GM18511 (cell line): Measurements from ENCODE around the gene SPANXD.
"Not testable (repeated sequence)": the region's sequence is repeated elsewhere in the genome, so short reads cannot be mapped to it uniquely, and the experiment has no call there.

ENCODE experiments used
- ATAC-seq: cut with Tn5 transposase; IDR thresholded peaks from one replicate; pipeline ENCODE4 v1.9.1; 2021; ENCODE audit warnings: mild to moderate bottlenecking, moderate library complexity; ENCODE audit not compliant: unreplicated experiment

The SPANXD gene, protein sequence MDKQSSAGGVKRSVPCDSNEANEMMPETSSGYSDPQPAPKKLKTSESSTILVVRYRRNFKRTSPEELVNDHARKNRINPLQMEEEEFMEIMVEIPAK

DNA sequence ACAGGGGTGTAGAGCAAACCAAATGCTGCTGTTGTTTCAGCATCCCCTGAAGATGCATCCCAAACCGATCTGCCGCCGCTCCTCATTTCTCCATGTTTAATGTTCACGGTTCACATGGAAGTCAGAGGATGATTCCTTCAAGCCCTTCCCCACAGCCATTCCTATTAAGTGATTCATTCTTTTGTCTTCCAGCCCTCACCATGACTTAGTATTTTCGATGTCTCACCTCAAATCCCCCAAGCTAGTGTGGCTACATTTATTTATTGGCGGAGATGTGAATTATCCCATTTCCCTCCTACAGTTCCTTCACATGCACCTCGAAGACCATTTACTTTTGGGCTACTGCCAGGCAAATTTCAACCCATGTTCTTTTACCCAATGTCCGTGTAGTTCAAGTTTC is at the start of gene SPANXD:
SPANXD (minus strand) TSS at position 101 of the 400 bp plus-strand sequence. CDS start 334 bp downstream, outside the sequence.
- not testable (repeated sequence) for ATAC-seq

GRCh38 chrX:141742666-141743065 is 44.1 kb upstream of the SPANXD start:
- no peak for ATAC-seq

DNA sequence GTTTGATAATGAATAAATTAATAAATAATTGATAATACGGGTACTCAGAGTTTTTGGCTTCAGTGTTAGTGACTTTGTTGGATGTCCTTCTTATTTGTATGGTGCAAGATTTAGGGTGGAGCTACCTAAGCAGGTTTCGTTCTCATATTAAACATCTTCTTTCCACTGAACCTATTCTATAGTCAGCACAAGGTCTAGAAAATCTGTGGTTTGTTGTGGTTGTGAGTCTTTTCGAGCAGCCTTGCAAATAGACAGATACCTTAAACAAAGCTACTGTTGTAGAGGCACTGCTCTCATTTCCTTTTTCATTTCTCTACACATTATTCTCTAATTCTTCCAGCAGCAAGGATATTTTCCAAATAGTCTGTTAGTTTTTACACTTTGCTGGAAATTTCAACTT is 38.1 kb upstream of the SPANXD start:
- no peak for ATAC-seq

- no peak for ATAC-seq
These were observed 34.8 kb upstream of the SPANXD start for GRCh38 chrX:141733371-141733770.

GRCh38 chrX:141732031-141732430 is 33.5 kb upstream of the SPANXD start:
- no peak for ATAC-seq

- ATAC-seq: no peak
These were observed 25.6 kb upstream of the SPANXD start for GRCh38 chrX:141724186-141724585.

GRCh38 chrX:141714680-141715079 is 16.1 kb upstream of the SPANXD start:
- no peak for ATAC-seq

DNA sequence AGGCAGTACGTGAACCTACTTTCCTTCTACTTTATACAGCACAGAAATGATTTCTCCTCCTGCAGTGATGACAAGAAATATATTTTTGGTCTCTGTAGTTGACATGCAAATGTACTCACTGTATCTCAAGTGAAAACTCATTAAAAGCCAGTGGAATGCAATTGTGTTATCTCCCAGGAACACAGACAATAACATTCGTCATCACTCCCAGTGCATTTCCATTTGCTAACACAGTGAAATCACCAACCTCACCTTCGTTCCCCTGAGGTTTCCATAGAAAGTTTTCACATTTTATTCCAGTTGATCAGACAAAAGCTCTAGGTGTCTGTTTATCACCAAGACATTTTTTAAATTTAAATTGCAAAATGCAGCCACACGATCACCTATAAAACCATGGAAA is 2.5 kb upstream of the SPANXD start:
- no peak for ATAC-seq

- no peak for ATAC-seq
These were observed 24.6 kb downstream of the SPANXD start for GRCh38 chrX:141673946-141674345.

GRCh38 chrX:141669689-141670088 is 28.9 kb downstream of the SPANXD start:
- no peak for ATAC-seq

DNA sequence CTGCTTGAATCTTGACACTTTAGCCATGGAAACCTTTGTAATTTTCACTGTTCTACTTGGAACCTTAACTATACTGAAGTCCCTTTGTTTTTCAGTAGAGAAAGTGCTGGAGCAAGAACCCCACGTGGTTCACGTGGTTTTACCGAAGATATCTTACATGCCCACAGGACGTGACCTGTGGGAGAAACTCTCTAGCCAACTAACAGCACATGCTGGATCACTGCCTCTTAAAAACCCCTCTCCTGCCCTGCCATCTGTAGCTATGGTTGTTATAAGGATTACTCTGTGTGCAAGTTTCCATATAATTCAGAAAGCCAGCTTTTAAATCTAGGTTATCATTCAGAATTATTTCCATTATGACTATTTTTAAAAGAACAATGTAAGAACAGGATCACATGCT is 30.2 kb downstream of the SPANXD start:
- no peak for ATAC-seq

DNA sequence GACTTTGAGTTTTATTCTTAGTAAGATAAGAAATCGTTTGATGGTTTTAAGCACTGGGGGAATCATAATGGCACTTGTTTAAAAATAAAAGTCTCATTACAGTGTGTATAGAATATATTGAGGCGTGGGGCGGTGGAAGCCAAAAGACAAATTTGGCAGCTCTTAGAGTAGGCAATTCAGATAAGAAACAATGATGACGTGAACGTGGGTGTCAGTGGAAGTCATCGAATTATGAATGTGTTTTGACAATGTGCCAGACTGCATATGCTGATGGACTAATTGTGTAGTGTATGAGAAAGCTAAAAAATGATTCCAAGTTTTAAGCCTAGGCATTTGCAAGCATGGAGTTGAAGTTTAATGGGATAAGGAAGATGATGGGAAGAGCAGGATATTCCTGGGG is 35.8 kb downstream of the SPANXD start:
- no peak for ATAC-seq

DNA sequence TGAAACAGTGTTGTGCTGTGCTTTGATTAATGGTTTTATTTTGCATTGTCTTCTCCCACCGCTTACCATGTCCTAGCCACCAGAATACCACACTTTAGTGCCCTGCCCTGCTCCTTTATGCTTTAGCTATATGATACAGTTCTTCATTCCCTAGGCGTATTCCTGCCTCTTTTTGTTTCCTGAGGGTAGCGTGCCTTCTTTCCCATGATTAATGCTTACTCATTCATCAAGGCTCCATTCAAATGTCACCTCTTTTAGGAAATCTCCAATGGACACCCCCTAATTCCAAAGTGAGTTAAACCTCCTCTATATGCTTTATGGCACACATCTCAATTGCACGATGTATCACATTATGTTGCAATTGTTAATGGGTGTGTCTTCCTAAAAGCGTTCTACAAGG is 46.3 kb downstream of the SPANXD start:
- ATAC-seq: no peak
